Activated T-helper 2 cell treated with anti-CD3 and anti-CD28 coated beads, Interferon-gamma antibody, Interleukin-2, Interleukin-4, amounts not matched to agents 10 μg/mL and 5 μg/mL and 100 μg/mL, durations not matched to agents 14 hours and 24 hours and 36 hours (primary cell): ENCODE results near the gene CD81. TPM values are rescaled to one million over a fixed set of nuclear protein-coding genes. Genes with fewer than 3 reads are reported as not detected.

ENCODE experiments used
- DNase-seq: peaks from one replicate; pipeline ENCODE4 v3.0.0; 2021; ENCODE audit warnings: low spot score
- H3K27ac Mint-ChIP-seq: one replicate; pipeline ENCODE4 v1.8.0; 2021; ENCODE audit warnings: mixed read lengths
- H3K27me3 Mint-ChIP-seq: one replicate; pipeline ENCODE4 v1.8.0; 2021; ENCODE audit warnings: low read depth, mixed read lengths
- H3K36me3 Mint-ChIP-seq: one replicate; pipeline ENCODE4 v1.8.0; 2021; ENCODE audit warnings: low read depth, mixed read lengths
- H3K4me1 Mint-ChIP-seq: one replicate; pipeline ENCODE4 v1.8.0; 2021; ENCODE audit warnings: low read depth, mixed read lengths
- H3K4me3 Mint-ChIP-seq: one replicate; pipeline ENCODE4 v1.8.0; 2021; ENCODE audit warnings: low read depth, mild to moderate bottlenecking, moderate library complexity, mixed read lengths
- H3K9me3 Mint-ChIP-seq: one replicate; pipeline ENCODE4 v1.8.0; 2021; ENCODE audit warnings: mixed read lengths
- intact Hi-C: fragments of 100-400 bp; cut with micrococcal nuclease; formaldehyde crosslinking; loops from one replicate; pipeline ENCODE4 v1.15.1; 2023
- total RNA-seq: library from RNA; stranded (reverse); gene quantifications from 2 replicates; pipeline ENCODE4 v1.2.3, GENCODE V29; 2022

CD81 gene
- total RNA-seq, 1 donor from 2014 or later: 211 TPM

- H3K9me3 Mint-ChIP-seq: no peaks in the 10 kb centered on the region
- no peak overlapping the region for H3K27ac Mint-ChIP-seq
- H3K4me1 Mint-ChIP-seq: peaks cover 1% of the 10 kb centered on the region
- H3K36me3 Mint-ChIP-seq: peaks cover 6% of the 10 kb centered on the region
- intact Hi-C loops: no loop called here
- H3K27me3 Mint-ChIP-seq: no peaks in the 10 kb centered on the region
- no peak for DNase-seq
- H3K4me3 Mint-ChIP-seq: no peak overlapping the region
Measured at GRCh38 chr11:2391181-2391975, 14.3 kb downstream of the CD81 start.

DNA sequence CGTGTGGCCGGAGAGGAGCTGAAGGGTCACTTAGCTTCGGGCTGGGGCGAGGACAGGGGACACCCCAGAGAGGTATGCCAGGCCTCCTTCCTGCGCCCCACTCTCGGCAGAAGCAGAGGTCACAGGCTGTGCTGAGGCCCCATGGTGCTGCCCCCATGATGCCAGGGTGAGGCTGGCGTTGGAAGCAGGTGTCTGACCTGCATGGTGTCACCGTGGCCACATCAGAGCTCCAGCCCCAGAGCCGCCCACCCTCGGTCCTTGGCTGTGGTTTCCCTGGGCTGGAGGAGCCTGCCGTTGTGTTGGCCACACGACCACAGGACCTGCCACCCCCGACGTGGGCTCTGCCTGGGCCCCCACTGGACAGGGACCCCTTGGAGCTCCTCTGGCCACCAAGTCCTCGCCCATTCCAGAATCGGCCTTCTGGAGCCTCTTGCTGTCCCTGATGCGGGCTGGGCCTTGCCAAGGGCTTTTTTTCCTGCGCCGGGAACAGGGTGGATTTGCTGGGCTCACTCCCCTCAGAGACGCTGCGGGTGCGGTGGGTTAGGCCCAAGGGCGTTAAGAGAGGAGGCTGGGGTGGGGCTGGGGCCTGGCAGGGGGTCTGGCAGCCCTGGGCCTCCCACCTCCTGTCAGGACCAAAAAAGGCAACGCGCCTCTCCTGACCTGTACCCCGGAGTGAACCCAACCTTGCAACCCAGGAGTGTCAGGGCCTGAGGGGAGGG, 15.3 kb downstream of the CD81 start:
- Mint-ChIP-seq H3K27me3 (no peaks in the 10 kb centered on the region), H3K27ac (no peak overlapping the region), H3K9me3 (no peaks in the 10 kb centered on the region), H3K36me3 (peaks cover 14% of the 10 kb centered on the region), H3K4me1 (peaks cover 1% of the 10 kb centered on the region), H3K4me3 (no peak overlapping the region)
- intact Hi-C loops: no loop called here
- DNase-seq: no peak

- no peak for DNase-seq
- Mint-ChIP-seq H3K27me3 (no peaks in the 10 kb centered on the region), H3K9me3 (no peaks in the 10 kb centered on the region), H3K4me3 (no peak overlapping the region), H3K27ac (no peak overlapping the region), H3K4me1 (peaks cover 3% of the 10 kb centered on the region), H3K36me3 (peaks cover 15% of the 10 kb centered on the region)
- intact Hi-C loops: no loop called here
Measured at GRCh38 chr11:2393111-2393868, 16.2 kb downstream of the CD81 start.

DNA sequence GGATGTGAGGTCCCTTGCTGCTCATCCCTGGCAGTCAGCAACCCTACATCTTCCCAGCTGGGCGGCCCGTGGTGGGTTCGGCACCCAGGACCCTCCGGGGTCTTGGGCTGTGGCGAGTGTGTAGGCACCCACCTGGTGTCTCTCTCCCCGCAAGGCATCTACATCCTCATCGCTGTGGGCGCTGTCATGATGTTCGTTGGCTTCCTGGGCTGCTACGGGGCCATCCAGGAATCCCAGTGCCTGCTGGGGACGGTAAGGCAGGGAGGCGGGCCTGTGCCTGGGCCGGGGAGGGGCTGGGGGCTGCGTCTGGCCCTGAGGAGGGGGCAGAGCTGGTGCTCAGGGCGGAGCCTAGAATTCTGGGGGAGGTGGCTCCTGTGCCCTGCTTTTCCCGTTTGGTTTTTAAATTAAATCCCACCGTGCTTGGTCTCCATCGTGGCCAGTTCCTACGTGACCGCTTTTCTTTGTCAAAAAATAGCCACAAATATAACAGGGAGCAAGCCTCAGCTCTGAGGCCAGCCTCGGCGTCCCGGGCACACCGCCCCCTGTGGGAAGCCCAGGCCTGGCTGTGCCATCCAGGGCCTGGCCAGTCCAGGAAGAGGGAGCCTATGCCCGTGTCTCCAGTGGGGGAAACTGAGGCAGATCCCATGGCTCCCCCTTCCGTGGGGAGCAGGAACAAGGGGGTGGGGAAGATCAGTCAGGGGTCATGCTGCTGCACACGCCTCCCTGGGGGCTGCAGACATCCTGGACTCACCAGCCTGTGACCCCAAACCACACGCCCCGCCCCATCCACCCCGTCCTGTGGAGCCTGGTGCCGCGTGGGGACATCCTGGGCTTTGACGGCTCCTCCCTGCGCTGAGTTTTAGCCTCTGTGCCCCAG, 17.1 kb downstream of the CD81 start:
- peaks cover 5% of the 10 kb centered on the region for H3K4me1 Mint-ChIP-seq
- H3K36me3 Mint-ChIP-seq: peaks cover 15% of the 10 kb centered on the region

GRCh38 chr11:2394818-2395105, 17.7 kb downstream of the CD81 start:
- intact Hi-C loops: no loop called here
- Mint-ChIP-seq H3K27ac (no peak overlapping the region), H3K36me3 (peaks cover 15% of the 10 kb centered on the region), H3K4me1 (peaks cover 5% of the 10 kb centered on the region), H3K9me3 (no peaks in the 10 kb centered on the region), H3K27me3 (no peaks in the 10 kb centered on the region), H3K4me3 (no peak overlapping the region)
- no peak for DNase-seq

More for the DNA sequence above, 17.1 kb downstream of the CD81 start:
- Mint-ChIP-seq H3K9me3 (no peaks in the 10 kb centered on the region), H3K27ac (no peak overlapping the region), H3K27me3 (no peaks in the 10 kb centered on the region), H3K4me3 (no peak overlapping the region)
- no peak for DNase-seq
- intact Hi-C loops: no loop called here

DNA sequence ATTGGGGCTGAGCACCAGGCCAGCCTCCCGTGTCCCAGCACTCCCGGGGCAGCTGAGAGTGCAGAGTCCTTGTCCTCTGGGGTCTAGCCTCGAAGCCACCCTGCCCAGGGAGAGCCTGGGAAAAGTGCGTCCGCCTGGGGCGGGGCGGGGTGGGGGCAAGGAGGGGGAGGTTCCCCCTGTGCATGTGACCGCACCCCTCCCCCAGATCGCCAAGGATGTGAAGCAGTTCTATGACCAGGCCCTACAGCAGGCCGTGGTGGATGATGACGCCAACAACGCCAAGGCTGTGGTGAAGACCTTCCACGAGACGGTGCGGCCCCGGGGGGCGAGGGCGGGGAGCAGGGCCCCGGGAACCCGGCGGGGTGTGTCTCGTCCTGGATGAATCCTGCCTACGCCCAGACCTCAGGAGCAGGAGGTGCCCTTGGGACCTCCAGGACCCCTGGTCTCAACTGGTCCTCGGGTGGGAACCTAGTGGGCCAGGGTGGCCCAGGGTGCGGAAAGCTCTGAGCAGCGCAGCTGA, 18.2 kb downstream of the CD81 start:
- H3K9me3 Mint-ChIP-seq: no peaks in the 10 kb centered on the region
- peaks cover 14% of the 10 kb centered on the region for H3K36me3 Mint-ChIP-seq
- H3K27me3 Mint-ChIP-seq: no peaks in the 10 kb centered on the region
- peaks cover 5% of the 10 kb centered on the region for H3K4me1 Mint-ChIP-seq
- no peak overlapping the region for H3K27ac Mint-ChIP-seq
- no peak for DNase-seq
- intact Hi-C loops: no loop called here
- no peak overlapping the region for H3K4me3 Mint-ChIP-seq

DNA sequence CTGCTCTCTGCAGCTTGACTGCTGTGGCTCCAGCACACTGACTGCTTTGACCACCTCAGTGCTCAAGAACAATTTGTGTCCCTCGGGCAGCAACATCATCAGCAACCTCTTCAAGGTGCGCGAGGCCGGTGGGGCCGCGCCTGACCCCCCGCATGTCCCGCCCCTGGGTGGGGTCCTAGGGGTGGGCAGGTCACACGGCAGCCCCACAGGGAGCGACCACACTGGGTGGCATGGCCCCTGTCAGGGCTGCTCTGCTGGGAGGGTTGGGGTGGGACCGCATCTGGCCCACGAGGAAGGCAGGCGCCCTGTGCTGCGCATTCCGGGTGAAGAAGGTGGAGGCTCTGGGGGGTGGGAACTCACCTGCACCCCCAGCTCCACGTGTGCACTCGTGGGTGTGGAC, 18.7 kb downstream of the CD81 start:
- Mint-ChIP-seq H3K9me3 (no peaks in the 10 kb centered on the region), H3K36me3 (peaks cover 12% of the 10 kb centered on the region), H3K27me3 (no peaks in the 10 kb centered on the region), H3K4me3 (no peak overlapping the region), H3K4me1 (peaks cover 5% of the 10 kb centered on the region), H3K27ac (no peak overlapping the region)
- no peak for DNase-seq
- intact Hi-C loops: no loop called here

- Mint-ChIP-seq H3K4me3 (no peak overlapping the region), H3K4me1 (peaks cover 7% of the 10 kb centered on the region), H3K27me3 (no peaks in the 10 kb centered on the region), H3K9me3 (no peaks in the 10 kb centered on the region), H3K36me3 (peaks cover 14% of the 10 kb centered on the region), H3K27ac (no peak overlapping the region)
- DNase-seq: no peak
- intact Hi-C loops: no loop called here
Measured at GRCh38 chr11:2396471-2396870, 19.4 kb downstream of the CD81 start.

DNA sequence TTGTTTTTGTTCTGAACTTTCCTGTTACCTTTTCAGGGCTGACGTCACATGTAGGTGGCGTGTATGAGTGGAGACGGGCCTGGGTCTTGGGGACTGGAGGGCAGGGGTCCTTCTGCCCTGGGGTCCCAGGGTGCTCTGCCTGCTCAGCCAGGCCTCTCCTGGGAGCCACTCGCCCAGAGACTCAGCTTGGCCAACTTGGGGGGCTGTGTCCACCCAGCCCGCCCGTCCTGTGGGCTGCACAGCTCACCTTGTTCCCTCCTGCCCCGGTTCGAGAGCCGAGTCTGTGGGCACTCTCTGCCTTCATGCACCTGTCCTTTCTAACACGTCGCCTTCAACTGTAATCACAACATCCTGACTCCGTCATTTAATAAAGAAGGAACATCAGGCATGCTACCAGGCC, 19.9 kb downstream of the CD81 start:
- no peak overlapping the region for H3K27ac Mint-ChIP-seq
- H3K9me3 Mint-ChIP-seq: no peaks in the 10 kb centered on the region
- intact Hi-C loops: no loop called here
- H3K4me3 Mint-ChIP-seq: no peak overlapping the region
- H3K36me3 Mint-ChIP-seq: peaks cover 16% of the 10 kb centered on the region
- peaks cover 8% of the 10 kb centered on the region for H3K4me1 Mint-ChIP-seq
- no peak for DNase-seq
- H3K27me3 Mint-ChIP-seq: no peaks in the 10 kb centered on the region

DNA sequence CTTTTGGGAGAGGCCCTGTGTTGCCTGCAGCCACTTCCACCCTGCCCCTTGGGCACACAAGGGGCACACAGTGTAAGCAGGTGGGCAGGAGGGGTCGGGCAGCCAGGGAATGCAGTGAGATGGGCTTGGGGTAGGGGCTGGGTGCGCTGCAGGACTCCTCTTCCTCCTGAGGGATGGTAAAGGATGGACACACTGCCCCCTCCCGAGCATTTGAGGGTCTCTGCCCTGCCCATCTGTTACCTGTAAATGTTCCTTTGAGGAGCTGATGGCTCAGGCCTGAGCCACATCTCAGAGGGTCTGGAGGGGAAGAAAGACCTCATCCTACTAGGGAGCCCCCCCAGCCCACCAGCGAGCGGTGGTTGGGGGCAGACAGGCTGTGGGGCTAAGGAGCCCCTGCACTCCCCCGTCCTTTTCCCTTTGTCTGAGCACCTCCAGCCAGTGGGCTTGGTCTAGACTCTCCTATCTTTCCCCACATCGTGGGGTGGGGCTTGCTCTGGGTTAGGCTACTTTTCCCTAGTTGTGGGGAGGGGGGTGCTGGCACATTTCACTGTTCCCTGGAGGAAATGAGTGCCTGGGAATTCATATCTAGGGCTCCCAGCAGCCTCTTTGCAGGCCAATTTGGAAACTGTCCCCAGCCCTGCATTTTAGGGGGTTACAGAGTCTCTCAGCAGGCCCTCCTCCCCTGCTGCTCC, 21.7 kb downstream of the CD81 start:
- intact Hi-C loops: no loop called here
- H3K9me3 Mint-ChIP-seq: no peaks in the 10 kb centered on the region
- peak overlapping the region; percentile 83 for H3K27ac Mint-ChIP-seq
- H3K27me3 Mint-ChIP-seq: no peaks in the 10 kb centered on the region
- peaks cover 25% of the 10 kb centered on the region for H3K36me3 Mint-ChIP-seq
- H3K4me3 Mint-ChIP-seq: peak overlapping the region; percentile 95
- no peak for DNase-seq
- peaks cover 8% of the 10 kb centered on the region for H3K4me1 Mint-ChIP-seq

DNA sequence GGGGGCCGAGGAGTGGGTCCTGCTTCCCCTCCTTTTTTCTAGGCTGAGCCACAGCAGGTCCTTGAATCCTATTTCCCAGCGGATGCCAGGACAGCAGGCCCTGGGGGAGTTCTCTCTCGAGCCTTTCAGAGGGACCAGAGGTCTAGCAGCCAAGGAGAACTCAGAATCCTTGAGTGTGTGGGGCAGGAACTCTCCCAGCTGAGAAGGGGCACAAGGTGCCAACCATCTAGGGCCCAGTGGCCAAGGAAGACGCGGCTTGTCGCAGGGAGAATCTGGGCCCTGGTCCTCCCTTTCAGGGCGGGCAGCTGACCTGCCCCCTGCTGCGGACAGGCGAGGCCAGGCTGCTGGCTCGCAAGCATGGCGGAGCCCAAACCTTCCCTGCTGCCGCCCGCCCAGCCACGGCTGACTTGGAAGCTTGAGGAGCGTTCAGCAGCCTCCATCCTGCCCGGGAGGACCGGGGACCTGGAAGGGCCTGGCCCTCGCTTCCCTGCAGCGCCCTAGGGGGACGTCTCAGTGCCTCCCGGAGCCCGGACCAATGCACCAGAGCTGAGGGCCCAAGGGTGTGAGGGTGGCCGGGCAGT, 22.5 kb downstream of the CD81 start:
- Mint-ChIP-seq H3K4me3 (peak overlapping the region; percentile 95), H3K27me3 (no peaks in the 10 kb centered on the region), H3K4me1 (peaks cover 8% of the 10 kb centered on the region), H3K36me3 (peaks cover 27% of the 10 kb centered on the region), H3K27ac (peak overlapping the region; percentile 83), H3K9me3 (no peaks in the 10 kb centered on the region)
- intact Hi-C loops: loop anchor here (1.0 to 10.0 kb wide), 6 partner anchors 22 to 1398 kb away; partner anchors contain the start of genes BRSK2, CD81, KCNQ1 and NUP98
- no peak for DNase-seq
